NOMO-1 treated with DMSO at 0.1 percent for 48 hours (cell line): ENCODE data around the gene COL9A3.
A peak's percentile ranks its signal among the peaks of the same experiment; 100 is the strongest.

ENCODE experiments used
- DNase-seq: peaks from one replicate; lab custom pipeline; 2025; ENCODE audit not compliant: unreplicated experiment; lab: John Stamatoyannopoulos, UW

COL9A3 gene

GRCh38 chr20:62876902-62877816, 60.3 kb downstream of the COL9A3 start:
- DNase-seq, result no peak

GRCh38 chr20:62878244-62879038, 61.6 kb downstream of the COL9A3 start:
- no peak for DNase-seq

GRCh38 chr20:62879275-62880146, 62.7 kb downstream of the COL9A3 start:
- no peak for DNase-seq

- DNase-seq, result no peak
These were observed 63.5 kb downstream of the COL9A3 start for GRCh38 chr20:62880147-62880934.

GRCh38 chr20:62880935-62881661, 64.2 kb downstream of the COL9A3 start:
- no peak for DNase-seq

- no peak for DNase-seq
These were observed 65.0 kb downstream of the COL9A3 start for GRCh38 chr20:62881662-62882395.

GRCh38 chr20:62882426-62882825, 65.6 kb downstream of the COL9A3 start:
- DNase-seq, result no peak

- no peak for DNase-seq
These were observed 67.7 kb downstream of the COL9A3 start for GRCh38 chr20:62884556-62884955.

GRCh38 chr20:62885046-62885895, 68.4 kb downstream of the COL9A3 start:
- no peak for DNase-seq

GRCh38 chr20:62885896-62886708, 69.3 kb downstream of the COL9A3 start:
- DNase-seq, result no peak

GRCh38 chr20:62886709-62887058, 69.8 kb downstream of the COL9A3 start:
- no peak for DNase-seq

GRCh38 chr20:62887152-62887859, 70.5 kb downstream of the COL9A3 start:
- peak; percentile 40 for DNase-seq

- no peak for DNase-seq
These were observed 71.0 kb downstream of the COL9A3 start for GRCh38 chr20:62887860-62888239.

- DNase-seq, result no peak
These were observed 71.6 kb downstream of the COL9A3 start for GRCh38 chr20:62888406-62888805.

GRCh38 chr20:62888910-62889309, 72.1 kb downstream of the COL9A3 start:
- no peak for DNase-seq

- DNase-seq, result no peak
These were observed 72.6 kb downstream of the COL9A3 start for GRCh38 chr20:62889411-62889810.

GRCh38 chr20:62889871-62890270, 73.0 kb downstream of the COL9A3 start:
- DNase-seq, result no peak
